ENCODE results near the gene KIF5A.

KIF5A gene

DNA sequence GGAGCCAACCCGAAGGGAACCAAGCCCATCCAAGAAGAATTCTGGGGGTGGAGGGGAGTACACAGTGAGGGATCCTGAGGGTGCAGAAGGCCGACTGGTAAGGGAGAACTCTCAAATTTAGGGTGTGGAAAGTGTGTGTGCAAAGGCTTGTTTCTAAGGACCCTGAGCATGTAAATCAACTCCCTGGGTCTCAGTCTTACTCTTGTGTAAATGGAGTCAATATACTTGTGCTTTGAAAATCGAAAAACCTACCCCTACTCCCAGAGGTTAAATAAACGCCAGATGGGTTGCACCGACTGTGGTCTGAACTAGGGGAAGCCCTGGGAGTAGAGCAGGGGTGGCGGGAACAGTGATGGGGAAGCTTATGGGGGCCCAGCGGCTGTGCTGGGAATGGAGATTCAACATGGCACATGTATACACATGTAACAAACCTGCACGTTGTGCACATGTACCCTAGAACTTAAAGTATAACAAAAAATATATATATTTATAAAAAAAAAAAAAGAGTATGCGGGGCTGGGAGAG is 77.1 kb downstream of the KIF5A start:
- H3K4me1 ChIP-seq (ENCODE audit: control insufficient read depth, insufficient read depth, low read length): no peaks in the 10 kb centered on the region
- peaks cover 86% of the 10 kb centered on the region for H3K27me3 ChIP-seq (replicated peaks; ENCODE audit: control insufficient read depth, insufficient read depth, low read length)
- no peaks in the 10 kb centered on the region for H3K9me3 ChIP-seq (ENCODE audit: control insufficient read depth, low read length)
- no peak overlapping the region for H3K4me3 ChIP-seq (ENCODE audit: low read length)
- H3K36me3 ChIP-seq (ENCODE audit: control insufficient read depth, insufficient read depth, low read length, severe bottlenecking): no peaks in the 10 kb centered on the region
- no peak overlapping the region for H3K9ac ChIP-seq (ENCODE audit: low read length)
- DNase-seq (ENCODE audit: low read depth): no peak

DNA sequence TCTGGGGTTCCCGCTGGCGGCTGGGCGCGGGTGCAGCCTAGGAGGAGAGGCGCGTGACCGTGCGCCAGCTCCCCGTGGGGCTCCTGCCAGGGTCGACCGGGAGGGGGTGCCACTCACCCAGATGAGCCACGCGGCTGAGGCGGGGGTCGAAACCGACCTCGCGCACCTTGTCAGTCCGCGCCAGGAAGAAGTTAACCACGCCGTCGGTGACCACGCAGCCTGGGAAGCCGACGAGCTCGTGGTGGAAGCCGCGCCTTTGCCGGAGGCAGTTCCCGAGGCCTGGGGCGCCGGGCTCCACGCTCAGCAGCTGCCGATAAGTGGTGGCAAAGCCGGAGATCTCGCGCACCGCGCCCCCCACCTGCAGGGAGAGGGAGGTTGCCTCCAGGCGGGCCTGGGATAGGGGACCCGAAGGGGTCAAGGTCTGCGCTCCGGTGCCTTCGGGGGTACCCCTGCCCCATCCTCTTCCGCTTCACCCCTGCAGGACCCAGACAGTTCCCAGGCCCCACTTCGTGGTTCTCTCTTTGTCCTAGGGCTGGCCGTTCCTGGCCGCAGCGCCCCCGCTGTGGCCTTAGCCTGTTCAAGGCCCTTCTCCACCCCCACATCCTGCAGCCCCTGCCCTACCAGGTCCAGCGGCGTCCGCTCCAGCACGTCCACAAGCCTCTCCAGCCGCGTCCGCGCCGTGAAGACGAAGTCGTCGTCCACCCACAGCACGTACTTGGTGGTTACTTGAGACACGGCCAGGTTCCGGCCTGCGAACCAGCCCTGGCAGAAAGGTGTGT is 77.8 kb downstream of the KIF5A start:
- Histone ChIP-seq H3K9ac (ENCODE audit: low read length) (no peak overlapping the region), H3K4me3 (ENCODE audit: low read length) (no peak overlapping the region), H3K9me3 (ENCODE audit: control insufficient read depth, low read length) (no peaks in the 10 kb centered on the region), H3K4me1 (ENCODE audit: control insufficient read depth, insufficient read depth, low read length) (no peaks in the 10 kb centered on the region), H3K27me3 (replicated peaks; ENCODE audit: control insufficient read depth, insufficient read depth, low read length) (peaks cover 82% of the 10 kb centered on the region), H3K36me3 (ENCODE audit: control insufficient read depth, insufficient read depth, low read length, severe bottlenecking) (no peaks in the 10 kb centered on the region)
- no peak for DNase-seq (ENCODE audit: low read depth)

DNA sequence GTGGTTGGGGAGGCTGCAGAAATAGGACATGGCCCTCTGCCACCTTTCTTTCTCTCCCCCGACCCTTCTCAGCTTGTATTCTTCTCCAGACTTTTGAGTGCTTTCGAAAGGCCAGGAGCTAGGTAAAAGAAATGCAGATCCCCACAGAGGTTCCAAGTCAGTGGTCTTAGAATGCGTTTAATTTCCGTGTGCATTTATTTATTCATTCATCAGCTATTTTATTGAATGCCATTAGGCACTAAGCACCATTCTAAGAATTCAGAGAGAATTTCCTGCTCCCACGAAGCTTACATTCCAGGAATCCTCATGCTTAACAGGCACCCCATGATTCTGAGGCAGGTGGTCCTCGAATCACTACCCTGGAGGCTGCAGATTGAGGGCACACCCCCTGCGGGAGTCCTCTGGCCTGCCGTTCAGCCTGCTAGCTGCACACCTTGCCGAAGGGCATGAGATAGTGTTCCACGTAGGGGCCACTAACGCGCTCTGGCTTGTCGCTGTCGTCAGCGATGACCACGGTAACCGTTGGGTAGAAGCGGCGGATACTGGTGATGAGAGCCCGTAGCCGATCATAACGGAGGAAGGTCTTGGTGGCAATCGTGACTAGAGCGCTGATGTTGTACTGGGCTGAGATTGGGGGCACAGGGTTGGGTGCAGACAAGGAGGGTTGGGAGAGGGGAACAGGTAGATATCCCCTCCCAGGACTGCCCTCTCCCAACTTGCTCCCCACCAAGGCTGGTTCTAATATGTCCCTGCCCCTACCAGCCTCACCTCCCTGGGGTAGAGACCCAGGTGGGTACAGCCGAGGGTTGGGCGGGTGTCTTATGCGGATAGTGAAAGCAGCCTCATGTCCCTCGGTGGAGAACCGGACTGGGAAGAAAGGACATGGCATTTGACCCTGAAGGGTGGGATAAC is 78.7 kb downstream of the KIF5A start:
- H3K4me3 ChIP-seq (ENCODE audit: low read length): no peak overlapping the region
- no peak for DNase-seq (ENCODE audit: low read depth)

DNA sequence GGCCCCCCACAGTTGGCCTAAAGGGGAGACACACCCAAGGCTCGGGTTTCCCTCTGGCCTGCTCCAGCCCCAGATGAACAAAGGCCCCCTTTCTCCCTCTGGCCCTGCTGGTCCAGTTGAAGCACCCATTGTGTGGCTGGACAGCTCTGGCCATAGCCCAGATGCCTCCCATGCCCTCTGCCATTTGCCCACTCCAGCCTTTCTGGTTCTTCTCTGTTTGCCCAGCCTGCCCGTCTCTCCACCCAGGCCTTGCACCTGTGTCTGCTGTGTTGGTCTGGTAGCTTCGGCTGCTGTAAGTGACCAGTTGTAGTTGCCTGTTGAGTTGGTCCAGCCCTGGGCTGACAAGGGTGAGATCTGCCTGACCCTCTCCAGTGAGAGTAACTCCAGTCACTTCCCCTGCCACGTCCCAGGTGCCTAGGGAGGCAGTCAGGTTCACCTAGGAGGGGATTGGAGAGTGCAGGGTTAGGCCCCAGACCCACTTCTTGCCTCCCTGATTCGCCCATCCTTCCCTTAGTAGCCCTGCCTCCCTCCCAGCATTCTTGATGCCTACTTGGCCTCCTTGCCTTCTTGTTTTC is 80.1 kb downstream of the KIF5A start:
- Histone ChIP-seq H3K4me3 (ENCODE audit: low read length) (no peak overlapping the region), H3K4me1 (ENCODE audit: control insufficient read depth, insufficient read depth, low read length) (no peaks in the 10 kb centered on the region), H3K9ac (ENCODE audit: low read length) (no peak overlapping the region), H3K9me3 (ENCODE audit: control insufficient read depth, low read length) (no peaks in the 10 kb centered on the region), H3K27me3 (replicated peaks; ENCODE audit: control insufficient read depth, insufficient read depth, low read length) (peaks cover 59% of the 10 kb centered on the region), H3K36me3 (ENCODE audit: control insufficient read depth, insufficient read depth, low read length, severe bottlenecking) (no peaks in the 10 kb centered on the region)
- DNase-seq (ENCODE audit: low read depth): no peak

More for the DNA sequence above, 78.7 kb downstream of the KIF5A start:
- H3K4me1 ChIP-seq (ENCODE audit: control insufficient read depth, insufficient read depth, low read length): no peaks in the 10 kb centered on the region
- H3K9me3 ChIP-seq (ENCODE audit: control insufficient read depth, low read length): no peaks in the 10 kb centered on the region
- peaks cover 73% of the 10 kb centered on the region for H3K27me3 ChIP-seq (replicated peaks; ENCODE audit: control insufficient read depth, insufficient read depth, low read length)
- H3K9ac ChIP-seq (ENCODE audit: low read length): no peak overlapping the region
- H3K36me3 ChIP-seq (ENCODE audit: control insufficient read depth, insufficient read depth, low read length, severe bottlenecking): no peaks in the 10 kb centered on the region

DNA sequence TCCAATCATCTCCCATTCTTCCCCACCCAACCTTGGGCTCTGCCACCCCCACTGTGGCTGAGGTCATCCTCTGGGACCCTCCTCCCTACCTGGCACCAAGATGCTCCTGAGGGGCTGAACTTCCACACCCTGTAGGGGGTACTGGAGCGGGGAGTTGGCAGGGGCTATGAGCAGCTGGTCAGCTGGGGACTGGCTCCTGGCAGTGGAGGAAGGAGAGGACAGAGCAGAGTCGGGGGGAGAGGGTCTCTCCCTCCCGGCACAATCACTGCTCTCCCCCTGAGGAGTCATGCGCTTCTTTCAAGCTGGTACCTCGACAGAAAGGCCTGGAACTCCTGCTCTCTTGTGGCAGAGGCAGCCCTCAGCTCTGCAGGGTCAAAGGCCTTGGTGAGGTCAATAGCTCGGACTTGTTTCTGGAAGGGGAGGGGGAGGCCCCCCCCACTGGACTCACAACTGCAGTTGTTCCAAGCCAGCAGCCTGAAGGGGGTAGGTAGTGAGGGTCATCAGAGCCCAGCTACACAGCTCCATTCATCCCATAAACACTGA is 81.1 kb downstream of the KIF5A start:
- Histone ChIP-seq H3K4me3 (ENCODE audit: low read length) (no peak overlapping the region), H3K27me3 (replicated peaks; ENCODE audit: control insufficient read depth, insufficient read depth, low read length) (peaks cover 49% of the 10 kb centered on the region), H3K9me3 (ENCODE audit: control insufficient read depth, low read length) (no peaks in the 10 kb centered on the region), H3K36me3 (ENCODE audit: control insufficient read depth, insufficient read depth, low read length, severe bottlenecking) (no peaks in the 10 kb centered on the region), H3K4me1 (ENCODE audit: control insufficient read depth, insufficient read depth, low read length) (no peaks in the 10 kb centered on the region), H3K9ac (ENCODE audit: low read length) (no peak overlapping the region)
- no peak for DNase-seq (ENCODE audit: low read depth)

DNA sequence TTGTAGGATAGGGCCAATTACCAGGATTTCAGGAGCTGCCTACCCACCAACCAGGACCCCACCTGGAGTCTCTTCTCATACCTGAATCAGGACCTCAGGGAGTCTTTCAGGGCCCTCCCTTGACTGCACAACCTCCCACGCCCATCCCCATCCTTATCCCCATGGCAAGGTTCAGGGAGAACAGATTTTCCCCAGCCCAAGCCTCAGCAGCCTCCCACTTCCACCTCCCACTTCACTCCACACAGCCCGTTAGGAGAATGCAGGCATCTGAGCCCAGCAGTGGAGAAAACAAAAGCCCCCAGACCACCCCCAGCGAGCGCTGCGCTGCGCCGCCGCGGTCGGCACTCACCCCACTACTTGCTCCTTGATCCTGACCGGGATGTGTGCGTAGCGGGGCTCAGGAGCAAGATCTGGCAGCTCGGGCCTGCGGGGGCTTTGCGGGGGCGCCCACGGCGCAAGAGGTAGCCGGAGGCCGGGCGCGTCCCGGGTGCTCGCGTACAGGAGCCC is 81.8 kb downstream of the KIF5A start:
- no peak for DNase-seq (ENCODE audit: low read depth)
- Histone ChIP-seq H3K36me3 (ENCODE audit: control insufficient read depth, insufficient read depth, low read length, severe bottlenecking) (no peaks in the 10 kb centered on the region), H3K27me3 (replicated peaks; ENCODE audit: control insufficient read depth, insufficient read depth, low read length) (peaks cover 42% of the 10 kb centered on the region), H3K9me3 (ENCODE audit: control insufficient read depth, low read length) (no peaks in the 10 kb centered on the region), H3K9ac (ENCODE audit: low read length) (no peak overlapping the region), H3K4me3 (ENCODE audit: low read length) (no peak overlapping the region), H3K4me1 (ENCODE audit: control insufficient read depth, insufficient read depth, low read length) (no peaks in the 10 kb centered on the region)

DNA sequence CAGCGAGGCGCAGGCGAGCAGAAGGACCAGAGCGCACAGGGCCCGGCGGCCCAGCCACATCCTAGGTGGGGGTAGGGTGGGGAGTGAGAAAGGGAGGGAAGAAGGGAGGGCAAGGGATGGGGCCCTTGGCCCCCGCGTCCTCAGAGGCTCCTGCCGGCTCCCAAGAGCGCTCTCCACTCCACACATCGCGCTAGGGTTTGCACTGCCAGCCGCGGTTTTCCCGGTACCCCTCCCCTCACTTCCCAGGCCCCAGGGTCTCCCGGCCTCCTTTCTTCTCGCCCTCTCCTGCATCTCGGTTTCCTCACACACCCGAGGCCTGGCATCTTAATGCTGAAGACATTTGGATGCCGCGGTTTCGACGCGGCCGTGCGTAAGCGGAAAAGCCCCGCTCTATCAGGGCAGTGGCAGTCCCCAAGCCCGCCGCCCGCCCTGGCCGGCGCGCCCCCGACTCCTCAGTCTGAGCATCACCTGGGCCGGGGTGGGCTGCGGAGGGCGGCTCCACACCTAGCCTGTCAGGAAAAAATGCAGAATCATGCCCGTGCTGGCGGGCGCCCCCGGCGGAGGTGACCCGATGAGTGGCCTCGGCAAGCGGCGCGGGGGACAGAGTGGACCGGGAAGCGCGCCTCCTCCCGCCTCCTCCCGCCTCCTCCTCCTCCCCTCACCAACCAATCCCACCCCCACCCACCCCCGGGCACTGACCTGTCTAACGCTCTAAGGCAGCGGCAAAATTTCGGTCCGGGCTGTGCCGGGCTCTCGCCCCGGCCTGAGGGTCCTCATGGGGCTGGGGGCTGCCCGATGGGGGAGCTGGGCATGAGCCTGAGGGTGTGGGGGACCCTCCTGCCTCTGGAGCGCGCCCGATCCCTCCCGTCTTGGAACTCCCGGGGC is 82.5 kb downstream of the KIF5A start:
- Histone ChIP-seq H3K9me3 (ENCODE audit: control insufficient read depth, low read length) (no peaks in the 10 kb centered on the region), H3K4me1 (ENCODE audit: control insufficient read depth, insufficient read depth, low read length) (no peaks in the 10 kb centered on the region), H3K27me3 (replicated peaks; ENCODE audit: control insufficient read depth, insufficient read depth, low read length) (peaks cover 38% of the 10 kb centered on the region), H3K4me3 (ENCODE audit: low read length) (peak overlapping the region; percentile 64), H3K9ac (ENCODE audit: low read length) (no peak overlapping the region), H3K36me3 (ENCODE audit: control insufficient read depth, insufficient read depth, low read length, severe bottlenecking) (no peaks in the 10 kb centered on the region)
- DNase-seq (ENCODE audit: low read depth): peak; percentile 56

DNA sequence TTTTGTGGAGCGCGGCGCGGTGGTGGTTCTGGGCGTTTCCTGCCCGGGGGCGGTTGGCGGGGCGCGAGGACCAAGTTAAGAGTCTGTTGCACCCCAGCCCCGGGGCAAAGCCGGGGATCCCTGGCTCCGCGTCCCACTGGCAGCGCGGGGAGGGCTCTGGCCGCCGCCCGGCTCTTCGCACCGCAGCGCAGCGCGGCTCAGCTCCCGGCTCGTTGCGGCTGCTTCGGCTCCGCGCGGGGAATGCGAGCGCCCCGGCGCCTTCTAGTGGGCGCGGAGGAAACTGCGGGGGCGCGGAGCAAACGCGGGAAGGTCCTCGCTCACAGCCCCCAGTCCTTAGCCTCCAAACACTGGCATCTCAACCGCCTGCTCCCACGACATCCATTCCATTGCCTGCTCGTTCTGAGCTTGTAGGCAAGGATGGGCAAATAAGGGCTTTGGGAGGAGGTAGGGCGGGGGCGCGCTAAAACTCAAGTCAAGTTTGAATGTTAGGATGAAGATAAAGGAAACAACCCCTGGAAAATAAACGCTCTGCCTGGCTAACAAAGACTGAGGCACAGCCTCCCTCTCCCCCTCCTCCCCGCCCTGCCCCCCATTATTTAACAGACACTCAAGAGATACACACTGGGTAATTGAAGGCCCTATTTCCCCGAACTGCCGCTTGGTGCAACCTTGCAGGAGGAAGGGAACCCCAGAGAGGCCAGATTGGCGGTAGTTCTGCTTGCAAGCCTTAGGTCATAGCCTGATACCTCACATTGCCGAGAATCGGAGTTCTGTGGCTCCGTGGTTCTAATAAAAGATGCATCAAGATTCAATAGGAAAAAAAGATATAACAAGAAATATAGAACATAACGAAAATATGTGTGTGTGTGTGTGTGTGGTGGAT is 83.4 kb downstream of the KIF5A start, which contains the start of gene B4GALNT1:
Gene B4GALNT1 (minus strand): TSS at position 244 of the 883 bp plus-strand sequence. CDS start 1,069 bp downstream, outside the sequence.
- Histone ChIP-seq H3K9me3 (ENCODE audit: control insufficient read depth, low read length) (no peaks in the 10 kb centered on the region), H3K4me1 (ENCODE audit: control insufficient read depth, insufficient read depth, low read length) (no peaks in the 10 kb centered on the region), H3K36me3 (ENCODE audit: control insufficient read depth, insufficient read depth, low read length, severe bottlenecking) (no peaks in the 10 kb centered on the region), H3K9ac (ENCODE audit: low read length) (no peak within 1 kb of the TSS), H3K4me3 (ENCODE audit: low read length) (peak within 1 kb of the TSS; percentile 64), H3K27me3 (replicated peaks; ENCODE audit: control insufficient read depth, insufficient read depth, low read length) (peaks cover 37% of the 10 kb centered on the region)
- peak; percentile 89 for DNase-seq (ENCODE audit: low read depth)
